ENCODE measurements around the gene EDEM3. TPM values are rescaled to one million over a fixed set of nuclear protein-coding genes. Genes with fewer than 3 reads are reported as not detected.
"Not testable (repeated sequence)": the region's sequence is repeated elsewhere in the genome, so short reads cannot be mapped to it uniquely, and the experiment has no call there.

EDEM3 gene
- total RNA-seq, 1 experiment from 2014 or later = 10.6 TPM

- peaks cover 45% of the 10 kb centered on the region for H3K9me3 Mint-ChIP-seq
- POLR2A ChIA-PET = no interaction called here
- no peaks in the 10 kb centered on the region for H3K4me1 Mint-ChIP-seq
- ATAC-seq (no peak), DNase-seq (ENCODE audit: low spot score) (no peak)
- peaks cover 33% of the 10 kb centered on the region for H3K36me3 Mint-ChIP-seq
- CTCF ChIA-PET = no interaction called here
- TF ChIP-seq KAT7 (CRISPR knock-in tag; IDR thresholded peaks at IDR 0.05; ENCODE audit: borderline replicate concordance) = no peak
- TF ChIP-seq NFE2L1 (CRISPR knock-in tag; IDR thresholded peaks at IDR 0.05) = no peak
- TF ChIP-seq ELF4 (CRISPR knock-in tag; IDR thresholded peaks at IDR 0.05; ENCODE audit: low read depth) = no peak
- TF ChIP-seq IRF1 (CRISPR knock-in tag; IDR thresholded peaks at IDR 0.05) = no peak
- TF ChIP-seq AR (CRISPR knock-in tag; IDR thresholded peaks at IDR 0.05) = no peak
- no peak for TF ChIP-seq CBFB (CRISPR knock-in tag; IDR thresholded peaks at IDR 0.05; ENCODE audit: low read depth)
- no peak for TF ChIP-seq GRHL2 (CRISPR knock-in tag; IDR thresholded peaks at IDR 0.05; ENCODE audit: insufficient replicate concordance, severe bottlenecking)
- TF ChIP-seq E2F1 (CRISPR knock-in tag; IDR thresholded peaks at IDR 0.05) = no peak
- TF ChIP-seq NFATC4 (CRISPR knock-in tag; IDR thresholded peaks at IDR 0.05) = no peak
- TF ChIP-seq SOX15 (CRISPR knock-in tag; IDR thresholded peaks at IDR 0.05) = no peak
- TF ChIP-seq ZBTB21 (CRISPR knock-in tag; IDR thresholded peaks at IDR 0.05; ENCODE audit: borderline replicate concordance) = no peak
- no peak for TF ChIP-seq CTCF (IDR thresholded peaks at IDR 0.05)
- TF ChIP-seq ZSCAN18 (CRISPR knock-in tag; IDR thresholded peaks at IDR 0.05) = no peak
- no peak for TF ChIP-seq MLX (CRISPR knock-in tag; IDR thresholded peaks at IDR 0.05)
- TF ChIP-seq MAX (CRISPR knock-in tag; IDR thresholded peaks at IDR 0.05) = no peak
- H3K27me3 Mint-ChIP-seq (ENCODE audit: low read depth) = peaks cover 2% of the 10 kb centered on the region; the same call in 1 of the 2 replicates
- H3K4me3 Mint-ChIP-seq = no peak overlapping the region
- H3K27ac Mint-ChIP-seq = no peak overlapping the region
Observed at GRCh38 chr1:184785529-184785928, 30.9 kb upstream of the EDEM3 start.

- peaks cover 33% of the 10 kb centered on the region for H3K36me3 Mint-ChIP-seq
- H3K27me3 Mint-ChIP-seq (ENCODE audit: low read depth); ATAC-seq; H3K4me3 Mint-ChIP-seq; POLR2A ChIA-PET; CTCF ChIA-PET; DNase-seq (ENCODE audit: low spot score); H3K27ac Mint-ChIP-seq; H3K4me1 Mint-ChIP-seq: not testable (repeated sequence)
- H3K9me3 Mint-ChIP-seq = peaks cover 49% of the 10 kb centered on the region
Observed at GRCh38 chr1:184783723-184784122, 29.1 kb upstream of the EDEM3 start.
